NB4 (cell line): Measurements from ENCODE around the gene HTR3A.

Source experiments
- DNase-seq: peaks from one replicate; pipeline ENCODE4 v3.0.0; 2010; ENCODE audit warnings: low read depth
- H3K4me3 ChIP-seq: one replicate; pipeline ENCODE4 v1.5.1; 2011; ENCODE audit warnings: mild to moderate bottlenecking, low read depth, low read length, moderate library complexity
- CTCF ChIP-seq: IDR thresholded peaks from one replicate; pipeline ENCODE4 v1.5.1; 2012; ENCODE audit warnings: low read depth, low read length
- MYC ChIP-seq: IDR thresholded peaks from 2 replicates; pipeline ENCODE4 v1.6.1; 2011; ENCODE audit warnings: low read depth, low read length
- POLR2A ChIP-seq: IDR thresholded peaks from 2 replicates; pipeline ENCODE4 v1.6.1; 2011; ENCODE audit warnings: mild to moderate bottlenecking; ENCODE audit not compliant: insufficient read length; ENCODE audit errors: extremely low read depth
- TF ChIP-seq, protein P1 (sequence below): IDR thresholded peaks from 2 replicates; pipeline ENCODE4 v1.6.1; 2011; ENCODE audit warnings: low read depth, low read length

The HTR3A gene

DNA sequence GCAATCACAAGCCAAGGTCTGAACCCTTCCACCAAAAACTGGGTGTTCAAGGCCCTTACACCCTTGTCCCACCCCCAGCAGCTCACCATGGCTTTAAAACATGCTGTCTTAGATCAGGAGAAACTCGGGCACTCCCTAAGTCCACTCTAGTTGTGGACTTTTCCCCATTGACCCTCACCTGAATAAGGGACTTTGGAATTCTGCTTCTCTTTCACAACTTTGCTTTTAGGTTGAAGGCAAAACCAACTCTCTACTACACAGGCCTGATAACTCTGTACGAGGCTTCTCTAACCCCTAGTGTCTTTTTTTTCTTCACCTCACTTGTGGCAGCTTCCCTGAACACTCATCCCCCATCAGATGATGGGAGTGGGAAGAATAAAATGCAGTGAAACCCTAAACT lies 15.0 kb downstream of the HTR3A start:
- no peak for DNase-seq
- TF ChIP-seq, protein P1, sequence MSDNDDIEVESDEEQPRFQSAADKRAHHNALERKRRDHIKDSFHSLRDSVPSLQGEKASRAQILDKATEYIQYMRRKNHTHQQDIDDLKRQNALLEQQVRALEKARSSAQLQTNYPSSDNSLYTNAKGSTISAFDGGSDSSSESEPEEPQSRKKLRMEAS: no peak
- TF ChIP-seq POLR2A (no peak), MYC (no peak), CTCF (no peak)
- no peak overlapping the region for H3K4me3 ChIP-seq

GRCh38 chr11:113991170-113991569 lies 16.3 kb downstream of the HTR3A start:
- TF ChIP-seq, protein P1: no peak
- TF ChIP-seq CTCF (no peak), MYC (no peak), POLR2A (no peak)
- no peak overlapping the region for H3K4me3 ChIP-seq
- DNase-seq: peak; percentile 53

GRCh38 chr11:113991718-113992458 lies 17.0 kb downstream of the HTR3A start:
- TF ChIP-seq, protein P1: no peak
- TF ChIP-seq CTCF (no peak), MYC (no peak), POLR2A (no peak)
- no peak for DNase-seq
- H3K4me3 ChIP-seq: no peak overlapping the region

DNA sequence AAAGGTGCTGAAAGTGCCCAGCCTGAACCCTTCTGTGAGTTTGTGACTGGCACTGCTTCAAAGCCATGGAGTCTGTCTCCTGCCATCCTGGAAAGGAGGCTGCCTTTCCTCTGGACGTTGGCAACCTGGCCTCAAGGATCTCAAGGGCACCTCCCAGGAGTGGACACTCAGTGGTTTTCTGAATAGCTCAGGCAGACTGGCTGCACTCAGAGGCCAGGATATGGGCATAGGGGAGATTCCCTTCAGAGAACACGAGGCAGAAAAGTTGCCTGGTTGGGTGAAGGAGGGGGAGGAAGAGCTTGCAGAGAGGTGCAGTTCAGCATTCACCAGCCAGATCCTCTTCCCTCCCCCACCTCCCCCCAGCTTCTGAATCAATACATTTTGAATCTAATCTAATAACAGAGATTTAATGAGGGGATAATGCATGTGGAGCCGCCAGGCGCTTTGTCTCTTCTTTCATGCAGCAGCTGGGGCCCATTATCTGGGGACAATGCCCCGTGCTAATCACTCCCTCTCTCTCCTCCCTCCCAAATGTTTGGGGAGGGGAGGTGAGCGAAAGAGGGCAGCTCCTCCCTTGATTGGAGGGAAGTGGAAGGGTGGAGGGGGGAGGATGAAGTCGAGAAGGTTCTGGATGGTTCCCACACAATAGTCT lies 17.7 kb downstream of the HTR3A start:
- H3K4me3 ChIP-seq: no peak overlapping the region
- TF ChIP-seq, protein P1: no peak
- TF ChIP-seq MYC (no peak), CTCF (no peak), POLR2A (no peak)
- DNase-seq: no peak

- H3K4me3 ChIP-seq: no peak overlapping the region
- no peak for TF ChIP-seq POLR2A
- peak; percentile 76 for TF ChIP-seq CTCF
- DNase-seq: peak; percentile 33
Observed at GRCh38 chr11:113994077-113994954, 19.4 kb downstream of the HTR3A start.
